Psoas muscle (tissue), 8 donors: ENCODE data around the gene SLC2A5. TPM values are rescaled to one million over a fixed set of nuclear protein-coding genes. Genes with fewer than 3 reads are reported as not detected.

Experiments
- ATAC-seq, 4 donors: fragments of 200-7000 bp; cut with Tn5 transposase; one replicate each; pipeline ENCODE4 v1.9.1; 2020; ENCODE audit warnings: moderate library complexity in 3 of 4, mild to moderate bottlenecking in 2 of 4
- DNase-seq, 2 donors: peaks; one replicate each; pipeline ENCODE4 v3.0.0-alpha.2; 2020
- H3K27ac ChIP-seq: fragments of 200-600 bp; one replicate; pipeline ENCODE4 v1.8.0; 2022
- H3K27me3 ChIP-seq, 3 donors: fragments of 200-600 bp in 1 of 3; one replicate each; pipeline versions ENCODE4 v1.6.1 to v1.8.0; 2013 to 2022; ENCODE audit warnings: low read length in 2 of 3, mild to moderate bottlenecking in 2 of 3, moderate library complexity in 1 of 3; ENCODE audit not compliant: insufficient read depth in 3 of 3
- H3K36me3 ChIP-seq, 2 donors: fragments of 200-600 bp in 1 of 2; one replicate each; pipeline versions ENCODE4 v1.6.1 to v1.8.0; 2013 to 2022; ENCODE audit warnings: low read depth in 1 of 2, mild to moderate bottlenecking in 1 of 2, moderate library complexity in 1 of 2; ENCODE audit not compliant: insufficient read depth in 1 of 2
- H3K4me1 ChIP-seq: fragments of 200-600 bp; one replicate; pipeline ENCODE4 v1.8.0; 2022
- H3K4me3 ChIP-seq: fragments of 200-600 bp; one replicate; pipeline ENCODE4 v1.8.0; 2022; ENCODE audit warnings: mild to moderate bottlenecking
- H3K9me3 ChIP-seq: fragments of 200-600 bp; one replicate; pipeline ENCODE4 v1.8.0; 2022
- CTCF ChIP-seq: fragments of 200-600 bp; IDR thresholded peaks from one replicate; pipeline ENCODE4 v1.8.0; 2022; ENCODE audit warnings: antibody characterized with exemption
- WGBS, 3 donors: extraction: QIAGEN DNeasy Blood & Tissue Kit; methylation state at CpG; one replicate each; pipeline versions ENCODE4 v1.1.6 to v1.1.7; 2013; 5-methylcytosine and 5-hydroxymethylcytosine counted together
- intact Hi-C, 2 donors: fragments of 100-400 bp; cut with DNase I; formaldehyde crosslinking; loops; one replicate each; pipeline versions ENCODE4 v1.11.0 to v1.14.2; 2022
- polyA plus RNA-seq, 3 donors: library from polyadenylated mRNA; stranded (reverse); fragments of 200-250 nt; gene quantifications; one replicate each; pipeline ENCODE4 v1.2.3, GENCODE V29; 2013
- total RNA-seq, 4 donors: library from RNA; stranded (reverse); fragmentation: NEBNext Ultra II Directional in 2 of 4; extraction: Animal tissue kit (Norgen Biotek cat#: 25700) in 2 of 4; gene quantifications; one replicate each; pipeline versions ENCODE4 v1.2.1 to v1.2.4, GENCODE V29; 2021 to 2023
- donor health status: healthy with polysubstance abuse.
- donor health status: DM: no; HTN: no; CAD: no; lungs with moderate emphysema.
- donor health status: Bipolar disorder and iron deficiency.
- donor health status: healthy.
- donor health status: DM: yes; HTN: yes; CAD: no.
- donor health status: DM: no; HTN: no; CAD: no.
- donor health status: DM: no; HTN: no; CAD: no.
- donor health status: DM: yes; HTN: yes; CAD: no.

SLC2A5 gene
- total and polyA plus RNA-seq, 7 donors, result 12.8 to 97.9 (median 31.7) TPM

GRCh38 chr1:9084906-9085305 lies 15.5 kb upstream of the SLC2A5 start:
- H3K27ac ChIP-seq, result no peak overlapping the region
- no peaks in the 10 kb centered on the region for H3K4me1 ChIP-seq
- ATAC-seq (peak in 1 of 4 donors; percentile 24), DNase-seq (no peak)
- TF ChIP-seq CTCF, result no peak
- H3K4me3 ChIP-seq, result no peak overlapping the region
- H3K36me3 ChIP-seq, result no peaks in the 10 kb centered on the region
- no peaks in the 10 kb centered on the region for H3K27me3 ChIP-seq
- WGBS, 3 donors, result 68 to 79% (median 74%) methylated on average over 8 of the region's 8 CpGs
- H3K9me3 ChIP-seq, result no peaks in the 10 kb centered on the region
- intact Hi-C loops, result loop anchor here in 1 of 2 donors (1.0 kb wide), 1 partner anchor 48 kb away; no protein-coding TSS in a partner anchor

DNA sequence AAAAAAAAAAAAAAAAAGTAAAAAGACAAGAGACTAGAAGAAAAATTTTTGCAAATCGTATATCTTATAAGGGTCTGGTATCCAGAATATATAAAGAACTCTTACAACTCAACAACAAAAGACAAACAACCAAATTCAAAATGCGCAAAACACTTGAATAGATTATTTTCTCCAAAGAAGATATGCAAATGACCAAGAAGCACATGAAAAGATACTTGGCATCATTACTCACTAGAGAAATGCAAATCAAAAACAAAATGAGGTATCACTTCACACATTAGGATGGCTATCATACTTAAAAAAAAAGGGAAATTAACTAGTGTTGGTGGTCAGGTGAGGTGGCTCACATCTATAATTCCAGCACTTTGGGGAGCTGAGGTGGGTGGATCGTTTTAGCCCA lies 12.0 kb upstream of the SLC2A5 start:
- DNase-seq (no peak), ATAC-seq (no peak)
- no peaks in the 10 kb centered on the region for H3K36me3 ChIP-seq
- no peaks in the 10 kb centered on the region for H3K27me3 ChIP-seq
- no peak overlapping the region for H3K27ac ChIP-seq
- intact Hi-C loops, result no loop called here
- H3K4me3 ChIP-seq, result no peak overlapping the region
- TF ChIP-seq CTCF, result no peak
- H3K9me3 ChIP-seq, result no peaks in the 10 kb centered on the region
- no peaks in the 10 kb centered on the region for H3K4me1 ChIP-seq
- 95 to 97% (median 95%) methylated on average over 3 of the region's 3 CpGs for WGBS, 3 donors

- Histone ChIP-seq H3K4me1 (no peaks in the 10 kb centered on the region), H3K36me3 (no peaks in the 10 kb centered on the region), H3K4me3 (no peak overlapping the region), H3K27me3 (no peaks in the 10 kb centered on the region), H3K9me3 (no peaks in the 10 kb centered on the region), H3K27ac (no peak overlapping the region)
- no peak for TF ChIP-seq CTCF
- WGBS, 3 donors, result 85 to 93% (median 91%) methylated on average over 6 of the region's 6 CpGs
- no peak for ATAC-seq
- intact Hi-C loops, result no loop called here
- DNase-seq, result no peak
Observed at GRCh38 chr1:9080705-9081291, 11.4 kb upstream of the SLC2A5 start.

- Histone ChIP-seq H3K9me3 (no peaks in the 10 kb centered on the region), H3K27ac (no peak overlapping the region), H3K4me3 (no peak overlapping the region), H3K27me3 (no peaks in the 10 kb centered on the region), H3K4me1 (no peaks in the 10 kb centered on the region), H3K36me3 (no peaks in the 10 kb centered on the region)
- intact Hi-C loops, result no loop called here
- no peak for DNase-seq
- TF ChIP-seq CTCF, result no peak
- 61 to 72% (median 64%) methylated on average over 12 of the region's 12 CpGs for WGBS, 3 donors
- ATAC-seq, result peak in 3 of 4 donors; percentile 38 to 57 (median 53)
Observed at GRCh38 chr1:9079988-9080704, 10.7 kb upstream of the SLC2A5 start.
